Measurements from ENCODE around the gene PCYT2. TPM values are rescaled to one million over a fixed set of nuclear protein-coding genes. Genes with fewer than 3 reads are reported as not detected.

Gene PCYT2
- total and polyA plus RNA-seq, 9 of the 15 experiments (the other 6 are each of a cell fraction or from before 2014, with no cell fraction given) = 0.92 to 134 (median 82.5) TPM

- TF ChIP-seq POLR2G (IDR thresholded peaks at IDR 0.05; ENCODE audit: low read depth, low read length) (peak; percentile 72), ZBTB26 (CRISPR knock-in tag; IDR thresholded peaks at IDR 0.05) (0 out of 2 replicates have a peak, but pooled peaks have one; percentile 66), PTRF (tag; IDR thresholded peaks at IDR 0.05) (no peak), FOS (IDR thresholded peaks at IDR 0.05; ENCODE audit: extremely low read depth, insufficient read length) (no peak), GTF3C2 (IDR thresholded peaks at IDR 0.05; ENCODE audit: borderline replicate concordance, extremely low read depth, insufficient read length) (no peak), JUN (IDR thresholded peaks at IDR 0.05; ENCODE audit: borderline replicate concordance, low read depth, low read length) (no peak), JUN (CRISPR knock-in tag; IDR thresholded peaks at IDR 0.05; ENCODE audit: borderline replicate concordance) (no peak), CEBPB (tag; IDR thresholded peaks at IDR 0.05) (no peak), CREBBP (IDR thresholded peaks at IDR 0.05; ENCODE audit: low read depth, low read length) (no peak), XRCC5 (IDR thresholded peaks at IDR 0.05; ENCODE audit: low read depth, low read length) (no peak), HDAC2 (IDR thresholded peaks at IDR 0.05) (no peak), ARID2 (IDR thresholded peaks at IDR 0.05) (no peak), NCOA4 (IDR thresholded peaks at IDR 0.05; ENCODE audit: partially characterized antibody) (no peak), MYNN (IDR thresholded peaks at IDR 0.05) (no peak), MYNN (CRISPR knock-in tag; IDR thresholded peaks at IDR 0.05) (no peak), SIN3A (IDR thresholded peaks at IDR 0.05; ENCODE audit: borderline replicate concordance in 2 of 2, control insufficient read depth in 1 of 2, low read depth in 2 of 2, low read length in 2 of 2) (no peak)
- TF ChIP-seq, protein P1, sequence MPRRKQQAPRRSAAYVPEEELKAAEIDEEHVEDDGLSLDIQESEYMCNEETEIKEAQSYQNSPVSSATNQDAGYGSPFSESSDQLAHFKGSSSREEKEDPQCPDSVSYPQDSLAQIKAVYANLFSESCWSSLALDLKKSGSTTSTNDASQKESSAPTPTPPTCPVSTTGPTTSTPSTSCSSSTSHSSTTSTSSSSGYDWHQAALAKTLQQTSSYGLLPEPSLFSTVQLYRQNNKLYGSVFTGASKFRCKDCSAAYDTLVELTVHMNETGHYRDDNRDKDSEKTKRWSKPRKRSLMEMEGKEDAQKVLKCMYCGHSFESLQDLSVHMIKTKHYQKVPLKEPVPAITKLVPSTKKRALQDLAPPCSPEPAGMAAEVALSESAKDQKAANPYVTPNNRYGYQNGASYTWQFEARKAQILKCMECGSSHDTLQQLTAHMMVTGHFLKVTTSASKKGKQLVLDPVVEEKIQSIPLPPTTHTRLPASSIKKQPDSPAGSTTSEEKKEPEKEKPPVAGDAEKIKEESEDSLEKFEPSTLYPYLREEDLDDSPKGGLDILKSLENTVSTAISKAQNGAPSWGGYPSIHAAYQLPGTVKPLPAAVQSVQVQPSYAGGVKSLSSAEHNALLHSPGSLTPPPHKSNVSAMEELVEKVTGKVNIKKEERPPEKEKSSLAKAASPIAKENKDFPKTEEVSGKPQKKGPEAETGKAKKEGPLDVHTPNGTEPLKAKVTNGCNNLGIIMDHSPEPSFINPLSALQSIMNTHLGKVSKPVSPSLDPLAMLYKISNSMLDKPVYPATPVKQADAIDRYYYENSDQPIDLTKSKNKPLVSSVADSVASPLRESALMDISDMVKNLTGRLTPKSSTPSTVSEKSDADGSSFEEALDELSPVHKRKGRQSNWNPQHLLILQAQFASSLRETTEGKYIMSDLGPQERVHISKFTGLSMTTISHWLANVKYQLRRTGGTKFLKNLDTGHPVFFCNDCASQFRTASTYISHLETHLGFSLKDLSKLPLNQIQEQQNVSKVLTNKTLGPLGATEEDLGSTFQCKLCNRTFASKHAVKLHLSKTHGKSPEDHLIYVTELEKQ (CRISPR knock-in tag; IDR thresholded peaks at IDR 0.05) = no peak
- TF ChIP-seq, protein P2, sequence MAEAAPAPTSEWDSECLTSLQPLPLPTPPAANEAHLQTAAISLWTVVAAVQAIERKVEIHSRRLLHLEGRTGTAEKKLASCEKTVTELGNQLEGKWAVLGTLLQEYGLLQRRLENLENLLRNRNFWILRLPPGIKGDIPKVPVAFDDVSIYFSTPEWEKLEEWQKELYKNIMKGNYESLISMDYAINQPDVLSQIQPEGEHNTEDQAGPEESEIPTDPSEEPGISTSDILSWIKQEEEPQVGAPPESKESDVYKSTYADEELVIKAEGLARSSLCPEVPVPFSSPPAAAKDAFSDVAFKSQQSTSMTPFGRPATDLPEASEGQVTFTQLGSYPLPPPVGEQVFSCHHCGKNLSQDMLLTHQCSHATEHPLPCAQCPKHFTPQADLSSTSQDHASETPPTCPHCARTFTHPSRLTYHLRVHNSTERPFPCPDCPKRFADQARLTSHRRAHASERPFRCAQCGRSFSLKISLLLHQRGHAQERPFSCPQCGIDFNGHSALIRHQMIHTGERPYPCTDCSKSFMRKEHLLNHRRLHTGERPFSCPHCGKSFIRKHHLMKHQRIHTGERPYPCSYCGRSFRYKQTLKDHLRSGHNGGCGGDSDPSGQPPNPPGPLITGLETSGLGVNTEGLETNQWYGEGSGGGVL (CRISPR knock-in tag; IDR thresholded peaks at IDR 0.05) = no peak
Measured at GRCh38 chr17:81920612-81921536, 9.7 kb upstream of the PCYT2 start (continued).
